Heart left ventricle (tissue), 16 donors: ENCODE data around the gene ADPRHL1. TPM values are rescaled to one million over a fixed set of nuclear protein-coding genes. Genes with fewer than 3 reads are reported as not detected.

ENCODE experiments used
- ATAC-seq, 4 donors: fragments of 200-7000 bp; cut with Tn5 transposase; one replicate each; pipeline ENCODE4 v1.9.1; 2020 to 2022; ENCODE audit warnings: moderate library complexity in 4 of 4, mild to moderate bottlenecking in 3 of 4, moderate number of reproducible peaks in 1 of 4
- DNase-seq, 5 donors: peaks; one replicate each; pipeline ENCODE4 v3.0.0-alpha.2; 2020
- H3K27ac ChIP-seq, 12 donors: fragments of 200-600 bp; sonication (generic) in 4 of 12; one replicate each; pipeline versions ENCODE4 v1.5.0 to v1.8.0; 2016 to 2022; ENCODE audit warnings: mild to moderate bottlenecking in 2 of 12
- H3K27me3 ChIP-seq, 9 donors: fragments of 200-600 bp; sonication (generic) in 2 of 9; one replicate each; pipeline versions ENCODE4 v1.5.1 to v1.8.0; 2016 to 2022; ENCODE audit warnings: mild to moderate bottlenecking in 3 of 9
- H3K36me3 ChIP-seq, 9 donors: fragments of 200-600 bp; sonication (generic) in 2 of 9; one replicate each; pipeline versions ENCODE4 v1.5.0 to v1.8.0; 2018 to 2022; ENCODE audit warnings: mild to moderate bottlenecking in 2 of 9
- H3K4me1 ChIP-seq, 12 donors: fragments of 200-600 bp; sonication (generic) in 4 of 12; one replicate each; pipeline versions ENCODE4 v1.5.0 to v1.8.0; 2016 to 2022; ENCODE audit warnings: mild to moderate bottlenecking in 3 of 12
- H3K4me3 ChIP-seq, 12 donors: fragments of 200-600 bp; sonication (generic) in 4 of 12; one replicate each; pipeline versions ENCODE4 v1.5.0 to v1.8.0; 2017 to 2022; ENCODE audit warnings: mild to moderate bottlenecking in 9 of 12, moderate library complexity in 4 of 12
- H3K9me3 ChIP-seq, 12 donors: fragments of 200-600 bp; sonication (generic) in 4 of 12; one replicate each; pipeline versions ENCODE4 v1.5.0 to v1.8.0; 2016 to 2022; ENCODE audit warnings: mild to moderate bottlenecking in 1 of 12
- CTCF ChIP-seq, 12 donors: fragments of 200-600 bp; sonication (generic) in 4 of 12; IDR thresholded peaks; one replicate each; pipeline versions ENCODE4 v1.5.0 to v1.8.0; 2018 to 2022; ENCODE audit warnings: antibody characterized with exemption in 12 of 12, mild to moderate bottlenecking in 5 of 12
- POLR2A ChIP-seq, 2 donors: fragments of 450-650 bp; IDR thresholded peaks; one replicate each; pipeline ENCODE4 v1.6.1; 2017; ENCODE audit warnings: antibody characterized with exemption in 2 of 2, mild to moderate bottlenecking in 2 of 2, moderate library complexity in 2 of 2
- WGBS, 4 donors: extraction: QIAGEN DNeasy Blood & Tissue Kit in 2 of 4; methylation state at CpG; one replicate each; pipeline versions ENCODE4 v1.1.5 to v1.1.7; 2013 to 2018; 5-methylcytosine and 5-hydroxymethylcytosine counted together
- intact Hi-C, 10 donors: fragments of 100-400 bp; cut with DNase I; formaldehyde crosslinking; loops; one replicate each; pipeline versions ENCODE4 v1.11.1 to v1.14.2; 2022
- polyA plus RNA-seq, 2 donors: library from polyadenylated mRNA; stranded (reverse); fragments of 200-250 nt; gene quantifications; one replicate each; pipeline ENCODE4 v1.2.3, GENCODE V29; 2013
- total RNA-seq, 9 donors: library from RNA; depleted of rRNA in 2 of 9; stranded (reverse); fragments of >200 nt in 2 of 9; fragmentation: NEBNext Ultra II Directional in 3 of 9; extraction: Animal tissue kit (Norgen Biotek cat#: 25700) in 3 of 9; gene quantifications; one replicate each; pipeline versions ENCODE4 v1.1.0 to v1.2.4, GENCODE V29; 2016 to 2023
- donor health status: ischemic (EF 13 %, LVEDD 7.1; RV severe dilation, severe dysfunction).
- donor health status: healthy with polysubstance abuse.
- donor health status: DM: no; HTN: yes; CAD: no.
- donor health status: DM: no; HTN: no; CAD: no.
- donor health status: ischemic (EF 25% LVEDD 6.9; RV normal size, moderate dysfunction).
- donor health status: ischemic (EF 25% LVEDD 5.7; RV mildly dilated, moderate dysfunction).
- donor health status: healthy.
- donor health status: DM: yes; HTN: yes; CAD: no.
- donor health status: ischemic (EF 35%, LVEDD 5.7; RV mildly dilated, moderate dysfunction).
- donor health status: nonischemic (EF 11% LVEDD 7.7; RV severe dilation, severe dysfunction).
- donor health status: DM: yes; HTN: yes; CAD: no.
- donor health status: PGD.
- donor health status: ischemic (EF 29% LVEDD 5.4; RV normal size, mild dysfunction).
- donor health status: nonischemic (EF 23%, LVEDD 6.1; RV moderate dilation, normal function).

The ADPRHL1 gene
- total and polyA plus RNA-seq, 11 donors, result 160 to 774 (median 521) TPM

DNA sequence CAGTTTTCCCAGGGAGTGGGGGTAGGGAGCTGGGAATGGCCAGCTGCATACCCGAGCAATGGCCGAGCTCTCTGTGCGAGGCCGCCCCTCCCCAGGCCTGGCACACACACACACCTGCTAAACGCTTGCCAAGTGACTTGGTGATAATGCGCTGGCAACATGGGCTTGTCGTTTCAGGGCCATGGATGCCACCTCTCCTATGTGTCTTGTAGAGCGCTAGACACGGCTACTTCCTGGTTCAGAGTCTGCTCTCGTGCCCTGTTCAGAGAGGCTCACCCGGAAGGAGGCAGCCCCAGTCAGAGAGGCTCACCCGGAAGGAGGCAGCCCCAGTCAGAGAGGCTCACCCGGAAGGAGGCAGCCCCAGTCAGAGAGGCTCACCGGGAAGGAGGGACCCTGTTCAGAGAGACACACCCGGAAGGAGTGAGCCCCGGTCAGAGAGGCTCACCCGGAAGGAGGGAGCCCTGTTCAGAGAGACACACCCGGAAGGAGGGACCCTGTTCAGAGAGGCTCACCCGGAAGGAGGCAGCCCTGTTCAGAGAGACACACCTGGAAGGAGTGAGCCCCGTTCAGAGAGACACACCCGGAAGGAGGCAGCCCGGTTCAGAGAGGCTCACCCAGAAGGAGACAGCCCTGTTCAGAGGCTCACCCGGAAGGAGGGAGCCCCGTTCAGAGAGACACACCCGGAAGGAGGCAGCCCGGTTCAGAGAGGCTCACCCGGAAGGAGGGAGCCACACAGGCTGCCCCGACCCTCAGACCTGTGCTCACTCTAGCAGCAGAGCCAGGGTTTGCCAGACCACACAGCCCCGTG is 4.2 kb downstream of the ADPRHL1 start:
- Histone ChIP-seq H3K4me3 (peak overlapping the region in 11 of 12 donors; percentile 32 to 76 (median 64)), H3K27me3 (no peaks in the 10 kb centered on the region), H3K4me1 (peaks cover 3 to 59% (median 31%) of the 10 kb centered on the region in 12 donors), H3K9me3 (no peaks in the 10 kb centered on the region), H3K36me3 (peaks cover 0 to 14% (median 0%) of the 10 kb centered on the region in 9 donors), H3K27ac (peak overlapping the region; percentile 37 to 96 (median 72))
- TF ChIP-seq CTCF (IDR thresholded peaks at IDR 0.05), result no peak
- TF ChIP-seq POLR2A (IDR thresholded peaks at IDR 0.05), result no peak
- intact Hi-C loops, result loop anchor here in 1 of 10 donors (2.0 kb wide), 1 partner anchor 42 kb away; the partner anchor contains the start of gene DCUN1D2
- DNase-seq (peak in 2 of 5 donors; percentile 43 to 67), ATAC-seq (peak; percentile 0 to 25 (median 12))
- WGBS, 4 donors, result 34 to 44% (median 38%) methylated on average over 28 to 29 of the region's 29 CpGs

- Histone ChIP-seq H3K27me3 (no peaks in the 10 kb centered on the region), H3K36me3 (peaks cover 0 to 18% (median 2%) of the 10 kb centered on the region in 9 donors), H3K9me3 (no peaks in the 10 kb centered on the region), H3K4me3 (peak overlapping the region in 11 of 12 donors; percentile 16 to 76 (median 64)), H3K4me1 (peaks cover 3 to 57% (median 31%) of the 10 kb centered on the region in 12 donors), H3K27ac (peak overlapping the region; percentile 37 to 96 (median 72))
- intact Hi-C loops, result loop anchor here in 1 of 10 donors (2.0 kb wide), 1 partner anchor 42 kb away; the partner anchor contains the start of gene DCUN1D2
- TF ChIP-seq POLR2A (IDR thresholded peaks at IDR 0.05) (no peak), CTCF (IDR thresholded peaks at IDR 0.05) (no peak)
- peak; percentile 13 to 53 (median 44) for ATAC-seq
- WGBS, 4 donors, result 22 to 31% (median 24%) methylated on average over 6 of the region's 6 CpGs
- DNase-seq, result peak in 3 of 5 donors; percentile 64 to 83 (median 80)
Observed at GRCh38 chr13:113448545-113448884, 4.8 kb downstream of the ADPRHL1 start.

DNA sequence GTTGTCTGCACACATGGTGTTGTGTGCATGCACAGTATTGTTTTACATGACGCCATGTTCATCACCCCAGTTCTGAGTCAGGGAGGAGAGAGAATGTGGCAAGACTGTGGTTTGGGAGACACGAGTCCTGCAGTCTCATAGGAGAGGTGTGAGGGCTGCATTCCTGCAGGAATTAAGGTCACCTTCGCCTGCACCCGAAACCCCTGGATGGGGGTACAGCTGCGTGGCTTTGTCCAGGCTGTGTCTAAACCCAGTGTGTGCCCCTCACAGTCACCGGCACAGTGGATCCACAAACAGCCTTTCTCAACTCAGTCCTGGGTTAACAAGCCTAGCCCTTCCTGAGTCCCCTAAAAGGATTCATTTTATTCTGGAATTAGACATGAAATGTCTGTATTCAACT is 5.7 kb downstream of the ADPRHL1 start:
- Histone ChIP-seq H3K27me3 (no peaks in the 10 kb centered on the region), H3K27ac (peak overlapping the region in 5 of 12 donors; percentile 78 to 96 (median 93)), H3K4me1 (peaks cover 3 to 57% (median 31%) of the 10 kb centered on the region in 12 donors), H3K36me3 (peaks cover 0 to 22% (median 8%) of the 10 kb centered on the region in 9 donors), H3K4me3 (no peak overlapping the region), H3K9me3 (no peaks in the 10 kb centered on the region)
- 65 to 85% (median 71%) methylated on average over 6 of the region's 6 CpGs for WGBS, 4 donors
- intact Hi-C loops, result no loop called here
- no peak for ATAC-seq
- DNase-seq, result peak in 1 of 5 donors; percentile 13
- TF ChIP-seq CTCF (IDR thresholded peaks at IDR 0.05) (no peak), POLR2A (IDR thresholded peaks at IDR 0.05) (no peak)

DNA sequence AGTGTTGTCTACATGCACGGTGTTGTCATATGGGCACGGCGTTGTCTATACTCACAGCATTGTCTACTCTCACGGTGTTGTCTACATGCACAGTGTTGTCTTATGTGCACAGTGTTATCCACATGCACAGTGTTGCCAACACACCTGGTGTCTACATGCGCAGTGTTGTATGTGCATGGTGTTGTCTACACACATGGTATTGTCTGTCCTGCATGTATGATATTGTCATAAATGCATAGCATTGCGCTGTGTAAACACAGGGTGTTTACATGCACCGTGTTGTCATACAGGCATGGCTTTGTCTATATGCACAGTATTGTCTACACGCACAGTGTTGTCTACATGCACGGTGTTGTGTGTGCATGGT is 6.8 kb downstream of the ADPRHL1 start:
- WGBS, 4 donors, result 78 to 86% (median 83%) methylated on average over 9 of the region's 9 CpGs
- no peak for TF ChIP-seq CTCF (IDR thresholded peaks at IDR 0.05)
- TF ChIP-seq POLR2A (IDR thresholded peaks at IDR 0.05), result no peak
- no peak for DNase-seq

More for the DNA sequence above, 6.8 kb downstream of the ADPRHL1 start:
- no peaks in the 10 kb centered on the region for H3K27me3 ChIP-seq
- H3K36me3 ChIP-seq, result peaks cover 0 to 34% (median 19%) of the 10 kb centered on the region in 9 donors
- peak overlapping the region in 1 of 12 donors; percentile 36 for H3K27ac ChIP-seq
- ATAC-seq, result no peak
- intact Hi-C loops, result no loop called here
- H3K4me1 ChIP-seq, result peaks cover 3 to 57% (median 31%) of the 10 kb centered on the region in 12 donors
- no peak overlapping the region for H3K4me3 ChIP-seq
- no peaks in the 10 kb centered on the region for H3K9me3 ChIP-seq
